Panc1 (cell line): Measurements from ENCODE around the gene PTPRK. TPM values are rescaled to one million over a fixed set of nuclear protein-coding genes. Genes with fewer than 3 reads are reported as not detected.

Source experiments
- ATAC-seq: fragments of 200-7000 bp; cut with Tn5 transposase; 2 replicates; pipeline ENCODE4 v1.9.1; 2020; ENCODE audit warnings: mild to moderate bottlenecking, moderate library complexity
- BruUV-seq: library from RNA; stranded (reverse); fragments of 400-500 nt; replicated peaks from 2 replicates; lab custom pipeline; 2021; lab: Mats Ljungman, UMichigan
- CTCF ChIA-PET: fragments of 300-600 bp; sonication (Branson Sonifier 250); formaldehyde crosslinking; loops from one replicate; lab custom pipeline; 2022; ENCODE audit warnings: antibody characterized with exemption; lab: Charles Lee
- POLR2A ChIA-PET: fragments of 300-600 bp; sonication (Branson Sonifier 250); formaldehyde crosslinking; loops from one replicate; lab custom pipeline; 2022; ENCODE audit warnings: antibody characterized with exemption; lab: Charles Lee
- DNase-seq: peaks from one replicate; pipeline ENCODE4 v3.0.0-alpha.2; 2010; ENCODE audit warnings: low read depth, low spot score
- H3K27ac ChIP-seq: 2 replicates; pipeline ENCODE4 v1.5.1; 2011; ENCODE audit warnings: mild to moderate bottlenecking, low read length, inconsistent platforms
- H3K27me3 ChIP-seq: fragments of 200-500 bp; sonication (Bioruptor generic); 2 replicates; pipeline ENCODE4 v1.6.0; 2014; ENCODE audit warnings: low read length, inconsistent platforms; ENCODE audit not compliant: control insufficient read depth, insufficient read depth
- H3K36me3 ChIP-seq: fragments of 200-500 bp; sonication (Bioruptor generic); 2 replicates; pipeline ENCODE4 v1.5.1; 2014; ENCODE audit warnings: inconsistent platforms, mild to moderate bottlenecking, low read length, moderate library complexity; ENCODE audit not compliant: control insufficient read depth, insufficient read depth
- H3K4me1 ChIP-seq: 2 replicates; pipeline ENCODE4 v1.5.1; 2011; ENCODE audit warnings: inconsistent platforms, mild to moderate bottlenecking, low read length, moderate library complexity; ENCODE audit not compliant: control insufficient read depth, insufficient read depth
- H3K4me3 ChIP-seq, 2 experiments: 2 replicates each; pipeline ENCODE4 v1.5.1; 2011 to 2012; ENCODE audit warnings: low read depth in 2 of 2, low read length in 2 of 2, mild to moderate bottlenecking in 2 of 2, inconsistent platforms in 1 of 2, moderate library complexity in 1 of 2
- H3K9me3 ChIP-seq: fragments of 200-500 bp; sonication (Bioruptor generic); 2 replicates; pipeline ENCODE4 v1.5.1; 2014; ENCODE audit warnings: low read depth, mild to moderate bottlenecking, inconsistent platforms, low read length, moderate library complexity; ENCODE audit not compliant: control insufficient read depth, insufficient read depth
- CTCF ChIP-seq: fragments of 450-650 bp; IDR thresholded peaks from 2 replicates; pipeline ENCODE4 v1.5.1; 2017; ENCODE audit warnings: mild to moderate bottlenecking
- POLR2AphosphoS5 ChIP-seq: IDR thresholded peaks from 2 replicates; pipeline ENCODE4 v1.6.1; 2012; ENCODE audit warnings: mild to moderate bottlenecking, low read depth, low read length, moderate library complexity
- SIN3A ChIP-seq: IDR thresholded peaks from 2 replicates; pipeline ENCODE4 v1.6.1; 2012; ENCODE audit warnings: low read depth, mild to moderate bottlenecking, low read length, moderate library complexity, borderline replicate concordance; ENCODE audit not compliant: insufficient read depth
- TCF7L2 ChIP-seq: IDR thresholded peaks from 2 replicates; pipeline ENCODE4 v1.6.1; 2011; ENCODE audit warnings: mild to moderate bottlenecking, low read depth, low read length, inconsistent platforms
- in situ Hi-C: cut with HindIII; loops from 2 replicates; pipeline ENCODE4 v1.10.0; 2016; ENCODE audit warnings: low sequenced_read_pairs, low pct_unique_long_range_greater_than_20kb
- intact Hi-C: fragments of 100-400 bp; cut with micrococcal nuclease; formaldehyde crosslinking; loops from one replicate; pipeline ENCODE4 v1.10.0; 2022; ENCODE audit not compliant: unreplicated experiment
- total RNA-seq: library from RNA; stranded (reverse); gene quantifications from one replicate; pipeline ENCODE4 v1.2.1, GENCODE V29; 2021; ENCODE audit not compliant: unreplicated experiment
- TF ChIP-seq, protein P1 (sequence below), 2 experiments: IDR thresholded peaks; 2 replicates each; pipeline ENCODE4 v1.6.1; 2011 to 2012; ENCODE audit warnings: low read depth in 2 of 2, control low read depth in 1 of 2, low read length in 1 of 2, mild to moderate bottlenecking in 1 of 2, moderate library complexity in 1 of 2; ENCODE audit not compliant: insufficient read depth in 1 of 2

PTPRK gene
- total RNA-seq, 1 experiment from 2014 or later = 61.8 TPM

DNA sequence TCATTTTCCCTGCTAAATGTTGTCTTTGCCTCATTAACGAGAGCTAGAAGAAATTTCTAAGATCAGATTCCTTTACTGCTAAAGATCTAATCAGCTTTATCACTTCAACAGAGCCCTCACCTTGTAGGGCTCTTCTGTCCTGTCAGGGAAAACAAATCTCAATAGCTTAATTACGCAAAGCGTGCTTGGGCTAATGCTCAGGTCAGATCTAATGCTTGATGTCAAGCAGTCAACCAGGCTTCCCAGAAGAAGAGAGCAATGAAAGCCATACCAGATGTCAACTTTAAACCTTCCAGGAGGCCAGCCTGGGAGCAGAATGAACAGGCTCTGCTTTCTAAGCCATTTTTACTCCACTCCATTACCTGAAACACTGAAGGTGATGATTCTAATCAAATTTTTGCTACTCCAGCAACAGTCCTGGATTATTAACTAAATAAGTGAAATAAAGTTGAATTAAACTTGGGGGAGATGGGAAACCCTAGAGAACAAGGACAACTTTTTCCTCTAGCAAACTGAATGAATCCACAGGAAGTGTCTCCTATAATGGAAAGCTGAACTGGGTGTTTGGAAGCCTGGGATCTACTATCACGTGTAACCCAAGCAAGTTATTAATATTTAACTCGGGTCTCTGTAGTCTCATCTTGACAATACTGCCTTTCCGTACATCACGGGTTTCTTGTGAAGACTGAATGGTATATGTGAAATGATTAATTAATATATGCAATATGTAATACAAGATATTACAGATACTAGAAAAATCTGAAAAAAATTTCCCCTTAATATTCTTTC lies 273.7 kb downstream of the PTPRK start:
- ChIA-PET CTCF (no interaction called here), POLR2A (no interaction called here)
- BruUV-seq = no TSS peak
- Histone ChIP-seq H3K4me1 (no peaks in the 10 kb centered on the region), H3K27me3 (no peaks in the 10 kb centered on the region), H3K9me3 (no peaks in the 10 kb centered on the region), H3K4me3 (no peak overlapping the region), H3K36me3 (no peaks in the 10 kb centered on the region), H3K27ac (no peak overlapping the region)
- ATAC-seq (no peak), DNase-seq (no peak)
- TF ChIP-seq TCF7L2 = no peak
- TF ChIP-seq, protein P1, sequence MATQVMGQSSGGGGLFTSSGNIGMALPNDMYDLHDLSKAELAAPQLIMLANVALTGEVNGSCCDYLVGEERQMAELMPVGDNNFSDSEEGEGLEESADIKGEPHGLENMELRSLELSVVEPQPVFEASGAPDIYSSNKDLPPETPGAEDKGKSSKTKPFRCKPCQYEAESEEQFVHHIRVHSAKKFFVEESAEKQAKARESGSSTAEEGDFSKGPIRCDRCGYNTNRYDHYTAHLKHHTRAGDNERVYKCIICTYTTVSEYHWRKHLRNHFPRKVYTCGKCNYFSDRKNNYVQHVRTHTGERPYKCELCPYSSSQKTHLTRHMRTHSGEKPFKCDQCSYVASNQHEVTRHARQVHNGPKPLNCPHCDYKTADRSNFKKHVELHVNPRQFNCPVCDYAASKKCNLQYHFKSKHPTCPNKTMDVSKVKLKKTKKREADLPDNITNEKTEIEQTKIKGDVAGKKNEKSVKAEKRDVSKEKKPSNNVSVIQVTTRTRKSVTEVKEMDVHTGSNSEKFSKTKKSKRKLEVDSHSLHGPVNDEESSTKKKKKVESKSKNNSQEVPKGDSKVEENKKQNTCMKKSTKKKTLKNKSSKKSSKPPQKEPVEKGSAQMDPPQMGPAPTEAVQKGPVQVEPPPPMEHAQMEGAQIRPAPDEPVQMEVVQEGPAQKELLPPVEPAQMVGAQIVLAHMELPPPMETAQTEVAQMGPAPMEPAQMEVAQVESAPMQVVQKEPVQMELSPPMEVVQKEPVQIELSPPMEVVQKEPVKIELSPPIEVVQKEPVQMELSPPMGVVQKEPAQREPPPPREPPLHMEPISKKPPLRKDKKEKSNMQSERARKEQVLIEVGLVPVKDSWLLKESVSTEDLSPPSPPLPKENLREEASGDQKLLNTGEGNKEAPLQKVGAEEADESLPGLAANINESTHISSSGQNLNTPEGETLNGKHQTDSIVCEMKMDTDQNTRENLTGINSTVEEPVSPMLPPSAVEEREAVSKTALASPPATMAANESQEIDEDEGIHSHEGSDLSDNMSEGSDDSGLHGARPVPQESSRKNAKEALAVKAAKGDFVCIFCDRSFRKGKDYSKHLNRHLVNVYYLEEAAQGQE (IDR thresholded peaks at IDR 0.05; ENCODE audit: insufficient read depth in 1 of 2, low read depth in 2 of 2, low read length in 1 of 2) = no peak
- no peak for TF ChIP-seq CTCF
- no peak for TF ChIP-seq POLR2AphosphoS5
- TF ChIP-seq SIN3A = no peak
- in situ Hi-C loops = no loop called here
- intact Hi-C loops = no loop called here

DNA sequence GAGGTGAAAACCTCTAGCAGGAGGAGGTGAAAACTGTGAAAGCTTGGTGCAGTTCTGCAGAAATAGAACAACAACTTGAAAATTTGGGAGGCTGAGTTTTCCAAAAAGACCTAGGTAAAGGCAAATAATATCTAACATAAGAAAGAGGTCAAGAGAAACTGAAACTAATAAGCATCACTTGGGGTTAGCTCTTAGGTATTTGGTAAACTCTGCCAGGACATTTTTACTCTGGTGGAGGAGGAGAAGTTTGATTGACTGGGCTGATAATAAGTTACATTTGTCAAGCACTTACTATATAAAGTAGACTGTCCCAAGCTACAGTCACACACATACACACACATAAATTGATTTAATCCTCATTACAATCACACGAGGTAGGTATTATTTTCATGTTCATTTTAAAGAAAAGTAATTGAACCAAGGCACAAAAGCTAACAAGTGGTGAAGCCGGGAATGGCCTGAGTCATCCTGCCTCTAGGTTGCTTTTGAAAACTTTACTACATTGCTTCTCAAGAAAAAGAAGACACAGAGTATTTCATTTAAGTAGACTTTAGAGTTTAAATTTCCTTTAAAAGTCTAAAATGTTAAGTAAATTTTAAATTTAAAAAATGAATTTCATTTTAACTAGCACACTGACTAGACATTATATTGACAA lies 275.5 kb downstream of the PTPRK start:
- Histone ChIP-seq H3K4me3 (no peak overlapping the region), H3K27me3 (no peaks in the 10 kb centered on the region), H3K27ac (no peak overlapping the region), H3K9me3 (no peaks in the 10 kb centered on the region), H3K36me3 (no peaks in the 10 kb centered on the region), H3K4me1 (no peaks in the 10 kb centered on the region)
- ATAC-seq (no peak), DNase-seq (no peak)
- in situ Hi-C loops (no loop called here), intact Hi-C loops (no loop called here)
- BruUV-seq = no TSS peak
- no peak for TF ChIP-seq SIN3A
- TF ChIP-seq CTCF = no peak
- no peak for TF ChIP-seq TCF7L2
- TF ChIP-seq, protein P1 (IDR thresholded peaks at IDR 0.05; ENCODE audit: insufficient read depth in 1 of 2, low read depth in 2 of 2, low read length in 1 of 2) = no peak
- no peak for TF ChIP-seq POLR2AphosphoS5
- ChIA-PET POLR2A (interaction anchor here (0.5 kb wide), 1 partner anchor 354 kb away, joined by 8 read pairs; no protein-coding TSS in a partner anchor), CTCF (no interaction called here)
